Hematopoietic multipotent progenitor cell (in vitro differentiated cells): ENCODE results near the gene NIPA2. TPM values are rescaled to one million over a fixed set of nuclear protein-coding genes. Genes with fewer than 3 reads are reported as not detected.
"Not testable (repeated sequence)": the region's sequence is repeated elsewhere in the genome, so short reads cannot be mapped to it uniquely, and the experiment has no call there.

Experiments used
- DNase-seq, 3 donors: peaks; one replicate each; pipeline ENCODE4 v3.0.0-alpha.2; 2011 to 2015; ENCODE audit warnings: low read depth in 2 of 3, low spot score in 2 of 3
- total RNA-seq: library from RNA; depleted of rRNA; stranded (reverse); fragments of >200 nt; gene quantifications from one replicate; pipeline ENCODE4 v1.2.3, GENCODE V29; 2012

The NIPA2 gene
- total RNA-seq: 48.5 TPM

DNA sequence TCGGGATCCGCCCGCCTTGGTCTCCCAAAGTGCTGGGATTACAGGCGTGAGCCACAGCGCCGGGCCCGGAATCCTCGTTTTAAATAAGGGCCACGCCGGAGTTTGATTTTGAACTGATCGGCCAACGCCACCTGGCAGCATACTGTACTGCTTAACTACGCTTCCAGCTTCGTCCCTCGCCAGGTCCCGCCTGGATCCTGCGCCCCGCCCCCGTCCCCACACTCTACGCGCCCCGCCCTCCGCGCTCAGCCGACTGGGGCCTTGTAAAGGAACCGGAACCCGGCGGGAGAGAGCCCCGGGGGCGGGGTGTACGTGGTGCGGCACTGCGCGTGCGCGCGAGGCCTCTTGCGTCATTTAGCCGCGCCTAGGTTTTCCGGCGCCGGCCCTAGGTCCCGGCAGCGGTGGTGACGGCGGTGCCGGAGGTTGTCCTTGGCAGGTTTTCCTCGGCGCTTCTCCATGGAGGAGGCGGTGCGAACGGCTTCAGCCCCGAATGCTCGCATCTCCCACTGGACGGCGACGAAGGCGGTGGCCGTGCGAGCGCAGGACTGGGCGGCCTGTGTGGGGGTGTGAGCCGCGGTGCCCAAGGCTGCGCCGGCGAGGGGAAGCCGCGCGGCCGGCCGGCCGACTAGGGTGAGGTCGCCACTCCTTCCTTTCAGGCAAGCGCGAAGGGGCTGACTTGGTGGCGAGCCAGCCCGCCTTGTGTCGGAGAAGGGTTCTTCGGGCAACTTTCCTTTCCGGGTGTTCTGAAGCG lies at the start of gene NIPA2:
NIPA2 (plus strand) TSS at position 375 of the 751 bp plus-strand sequence. CDS start 13,066 bp downstream, outside the sequence.
- DNase-seq: peak; percentile 97 to 99 (median 97)

DNA sequence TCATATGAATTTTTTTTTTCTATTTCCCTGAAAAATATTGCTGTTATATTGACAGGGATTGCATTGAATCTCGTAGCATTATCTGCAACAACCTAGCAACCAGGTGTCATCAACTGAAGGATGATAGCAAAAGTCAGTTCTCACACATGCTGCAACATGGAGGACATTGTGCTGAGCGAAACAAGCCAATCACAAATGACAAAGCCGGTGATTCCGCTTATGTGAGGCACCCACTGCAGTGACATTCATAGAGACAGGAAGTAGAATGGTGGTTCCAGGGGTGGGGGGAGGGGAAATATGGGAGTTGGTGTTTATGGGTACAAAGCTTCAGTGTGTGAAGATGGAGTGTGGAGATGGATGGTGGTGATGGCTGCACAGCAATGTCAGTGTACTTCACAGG lies 44.4 kb upstream of the NIPA2 start:
- DNase-seq: no peak

DNA sequence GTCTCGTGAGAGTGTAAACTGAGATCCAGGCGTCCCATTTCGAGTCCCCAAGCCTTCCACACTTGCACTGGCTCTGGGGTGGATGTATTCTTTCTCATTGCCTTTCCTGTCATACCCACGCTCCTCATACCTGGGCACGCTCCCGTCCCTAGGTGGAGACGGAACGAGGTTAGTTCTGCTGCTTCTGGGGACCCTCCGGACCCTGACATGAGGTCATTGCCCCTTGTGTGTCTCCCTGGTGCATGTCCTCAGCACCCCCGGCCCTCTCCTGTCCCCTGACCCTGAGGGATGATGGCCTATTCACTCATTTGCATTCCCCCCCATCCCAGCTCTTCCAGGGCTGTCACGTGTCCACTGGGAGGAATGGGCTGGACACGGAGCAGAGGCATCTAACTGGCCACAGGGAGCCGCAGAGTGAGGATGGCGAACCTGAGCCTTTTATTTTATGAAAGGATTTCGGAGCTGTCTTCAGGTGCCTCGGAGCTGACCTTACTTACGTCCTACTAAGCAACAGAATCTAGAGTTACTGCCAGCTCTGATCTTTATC lies 43.8 kb upstream of the NIPA2 start:
- no peak for DNase-seq

DNA sequence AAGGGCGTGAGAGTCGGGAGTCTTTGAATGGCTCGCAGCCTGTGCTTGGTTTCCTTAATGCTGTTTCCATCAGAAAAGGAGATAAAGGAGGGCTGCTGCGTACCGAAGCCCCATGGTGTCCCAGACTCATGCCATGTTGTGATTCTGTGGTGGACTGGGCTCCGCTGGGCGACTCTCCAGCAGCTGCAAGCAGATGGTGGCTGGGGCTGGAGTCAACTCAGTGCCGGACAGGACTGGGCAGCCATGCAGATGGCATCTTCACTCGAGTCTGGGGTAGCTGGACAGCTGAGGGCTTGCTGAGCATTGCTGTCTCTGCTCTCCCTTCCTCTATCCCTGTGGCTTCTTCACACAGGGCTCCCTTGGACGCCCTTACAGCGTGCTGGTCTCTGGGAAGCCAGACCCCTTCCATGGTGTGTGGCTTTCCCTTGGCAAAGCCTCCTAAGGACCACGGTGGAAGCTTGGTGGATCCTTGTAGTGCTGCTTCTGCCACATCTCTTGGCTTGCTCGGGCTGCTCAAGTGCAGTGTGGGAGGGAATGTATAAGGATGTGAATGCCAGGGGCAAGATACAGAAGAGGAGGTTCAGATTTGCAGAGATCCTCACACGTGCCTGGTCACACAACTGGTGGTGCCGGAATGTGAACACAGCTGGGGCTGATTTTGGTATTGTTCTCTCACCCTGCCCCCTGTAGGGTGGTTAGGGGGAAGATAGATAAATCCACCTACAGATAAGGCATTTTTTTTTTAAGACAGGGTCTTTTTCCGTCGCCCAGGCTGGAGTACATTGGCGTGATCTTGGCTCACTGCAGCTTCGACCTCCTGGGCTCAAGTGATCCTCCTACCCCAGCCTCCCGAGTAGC lies 43.0 kb upstream of the NIPA2 start:
- DNase-seq: no peak

DNA sequence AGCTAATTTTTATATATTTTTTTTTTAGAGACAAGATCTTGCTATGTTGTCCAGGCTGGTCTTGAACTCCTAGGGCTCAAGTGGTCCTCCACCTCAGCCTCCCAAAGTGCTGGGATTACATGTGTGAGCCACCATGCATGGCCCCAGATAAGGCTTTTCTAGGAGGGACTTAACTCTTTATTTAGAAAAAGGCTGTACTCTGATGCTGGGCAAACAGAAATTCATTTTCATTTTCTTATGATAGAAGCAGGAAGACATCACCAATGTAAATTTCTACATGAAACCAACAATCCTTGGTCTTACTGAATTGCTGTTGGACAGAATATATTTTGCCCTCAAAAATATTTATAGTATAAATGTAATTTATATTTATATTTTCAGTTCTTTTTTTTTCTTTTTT lies 42.4 kb upstream of the NIPA2 start:
- DNase-seq: no peak

DNA sequence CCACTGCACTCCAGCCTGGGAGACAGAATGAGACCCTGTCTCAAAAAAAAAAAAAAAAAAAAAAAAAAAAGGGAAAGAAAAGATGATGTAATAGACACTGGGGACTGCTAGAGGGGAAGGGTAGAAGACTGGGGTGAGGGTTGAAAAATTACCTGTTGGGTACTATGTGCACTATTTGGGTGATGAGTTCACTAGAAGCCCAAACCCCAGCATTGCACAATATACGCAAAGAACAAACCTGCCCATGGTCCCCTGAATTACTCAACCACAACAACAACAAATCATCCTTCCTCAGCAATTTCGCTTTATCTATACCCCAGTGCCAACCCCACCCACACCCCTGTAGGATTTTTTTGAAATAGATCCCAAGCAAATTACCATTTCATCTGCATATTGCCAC lies 38.6 kb upstream of the NIPA2 start:
- no peak for DNase-seq

DNA sequence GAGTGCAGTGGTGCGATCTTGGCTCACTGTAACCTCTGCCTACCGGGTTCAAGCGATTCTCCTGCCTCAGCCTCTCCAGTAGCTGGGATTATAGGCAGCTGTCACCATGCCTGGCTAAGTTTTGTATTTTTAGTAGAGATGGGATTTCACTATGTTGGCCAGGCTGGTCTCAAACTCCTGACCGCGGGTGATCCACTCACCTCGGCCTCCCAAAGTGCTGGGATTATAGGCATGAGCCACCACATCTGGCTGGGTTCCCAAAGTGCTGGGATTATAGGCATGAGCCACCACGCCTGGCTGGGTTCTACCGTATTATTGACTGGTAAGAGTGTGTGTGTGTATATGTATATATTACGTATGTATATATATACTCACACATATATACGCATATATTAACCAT lies 35.5 kb upstream of the NIPA2 start:
- not testable (repeated sequence) for DNase-seq

DNA sequence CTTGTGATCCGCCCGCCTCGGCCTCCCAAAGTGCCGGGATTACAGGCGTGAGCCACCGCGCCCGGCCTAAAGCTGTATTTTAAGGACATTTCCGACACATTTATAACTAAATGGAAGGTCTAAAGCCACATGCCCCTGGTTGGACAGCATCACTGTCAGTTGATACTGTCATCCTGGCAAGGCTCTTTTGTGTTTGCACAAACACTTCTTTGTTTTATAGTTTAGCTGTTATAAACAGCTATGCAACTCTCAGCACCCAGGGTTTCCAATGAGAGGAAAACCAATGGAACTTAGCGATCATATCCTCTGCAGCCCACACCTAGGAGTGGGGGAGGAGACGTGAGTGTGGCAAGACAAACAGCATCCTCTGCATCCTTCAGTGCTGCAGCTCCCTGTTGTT lies 32.3 kb upstream of the NIPA2 start:
- no peak for DNase-seq

DNA sequence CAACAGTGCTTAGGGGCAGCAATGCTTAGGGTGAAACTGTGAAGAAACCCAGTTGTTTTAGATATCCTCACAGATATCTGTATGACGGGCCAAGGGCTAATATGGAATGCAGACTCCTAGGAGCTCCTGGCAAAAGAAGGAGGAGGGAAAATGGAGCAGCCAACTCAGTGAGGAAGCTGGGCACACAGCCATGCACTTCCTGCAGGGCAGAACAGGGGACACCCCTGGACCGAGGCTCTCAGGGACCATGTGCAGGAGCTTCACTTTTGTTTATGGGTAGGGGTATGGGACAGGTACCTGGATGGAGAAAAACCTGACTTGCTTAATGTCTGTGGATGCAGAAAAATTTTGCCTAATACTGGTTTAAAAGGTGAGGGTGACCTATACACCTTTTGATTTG lies 31.8 kb upstream of the NIPA2 start:
- no peak for DNase-seq

DNA sequence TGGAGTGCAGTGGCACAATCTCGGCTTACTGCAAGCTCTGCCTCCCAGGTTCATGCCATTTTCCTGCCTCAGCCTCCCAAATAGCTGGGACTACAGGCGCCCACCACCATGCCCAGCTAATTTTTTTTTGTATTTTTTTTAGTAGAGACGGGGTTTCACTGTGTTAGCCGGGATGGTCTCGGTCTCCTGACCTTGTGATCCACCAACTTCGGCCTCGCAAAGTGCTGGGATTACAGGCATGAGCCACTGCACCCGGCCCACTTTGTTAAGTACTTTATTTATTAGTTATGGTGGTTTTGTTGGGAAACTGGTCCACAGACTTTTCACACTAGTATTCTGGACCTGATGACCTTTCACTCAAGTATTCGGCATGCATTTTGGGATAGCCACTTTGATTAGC lies 30.6 kb upstream of the NIPA2 start:
- not testable (repeated sequence) for DNase-seq

DNA sequence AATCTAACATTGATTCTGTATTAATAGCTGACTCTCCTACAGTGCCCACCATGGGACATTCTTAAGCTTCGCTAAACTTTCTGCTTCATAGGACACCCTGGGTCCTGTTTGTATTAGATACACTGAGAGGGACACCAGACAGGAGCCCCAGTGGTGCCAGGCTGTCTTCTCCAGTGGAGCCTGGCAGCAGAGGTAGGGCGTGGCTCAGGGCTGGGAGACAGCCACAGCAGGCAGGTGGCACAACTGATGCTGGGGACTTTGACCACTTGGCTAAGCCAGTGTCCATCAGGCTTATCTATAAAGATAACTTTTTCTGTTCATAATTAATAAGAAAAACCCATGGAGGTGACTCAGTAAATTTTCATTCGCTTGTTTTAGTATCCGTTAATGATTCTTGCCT lies 30.2 kb upstream of the NIPA2 start:
- DNase-seq: no peak

DNA sequence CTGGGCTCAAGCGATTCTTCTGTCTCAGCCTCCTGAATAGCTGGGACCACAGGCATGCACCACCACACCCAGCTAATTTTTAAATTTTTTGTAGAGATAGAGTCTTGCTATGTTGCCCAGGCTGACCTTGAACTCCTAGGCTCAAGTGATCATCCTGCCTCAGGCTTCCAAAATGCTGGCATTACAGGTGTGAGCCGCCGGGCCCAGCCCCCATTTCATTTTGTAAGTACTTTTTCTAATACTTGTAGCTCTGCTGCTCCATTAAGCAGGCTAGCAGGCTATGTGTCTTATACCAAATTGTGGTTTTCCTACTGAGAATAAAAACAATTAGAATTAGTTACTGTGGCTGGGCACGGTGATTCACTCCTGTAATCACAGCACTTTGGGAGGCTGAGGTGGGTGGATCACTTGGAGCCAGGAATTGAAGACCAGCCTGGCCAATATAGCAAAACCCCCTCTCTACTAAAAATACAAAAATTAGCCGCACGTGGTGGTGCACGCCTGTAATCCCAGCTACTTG lies 29.6 kb upstream of the NIPA2 start:
- DNase-seq: no peak

DNA sequence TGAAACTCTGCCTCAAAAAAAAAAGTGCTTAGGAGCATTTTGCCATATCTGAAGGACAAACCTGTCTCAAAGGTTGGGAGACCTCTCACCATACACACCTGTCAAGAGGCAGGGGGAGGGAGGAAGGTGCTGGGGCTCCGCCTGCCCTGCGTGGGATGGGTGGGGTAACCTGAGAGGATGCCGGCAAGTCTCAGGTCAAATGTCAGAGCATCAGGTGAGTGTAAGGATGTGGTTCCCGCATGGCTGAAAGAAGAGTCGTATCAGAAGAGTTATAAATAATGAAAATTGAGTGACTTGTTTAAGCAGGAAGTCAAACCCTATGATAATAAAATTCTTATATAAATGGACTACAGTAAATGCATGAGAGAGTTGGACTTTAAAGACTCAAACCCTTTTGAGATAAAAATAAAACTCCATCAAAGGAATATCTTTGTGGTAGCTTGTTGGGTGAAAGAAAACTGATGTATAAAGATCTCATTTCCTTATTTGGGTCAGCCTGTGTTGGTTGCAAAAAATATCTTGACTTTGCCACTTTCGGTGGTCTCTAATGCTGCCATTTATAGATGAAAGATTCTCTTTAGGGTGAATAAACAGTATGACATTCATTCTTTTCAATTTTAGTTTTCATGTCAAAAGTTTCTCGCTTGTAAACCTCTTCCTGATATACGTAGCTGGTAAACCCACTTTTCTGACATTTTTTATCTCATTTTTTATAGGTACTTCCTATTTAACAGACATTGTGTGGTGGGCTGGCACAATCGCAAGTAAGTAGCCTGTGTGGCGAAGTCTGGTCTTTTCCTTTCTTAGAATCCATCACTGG lies 28.2 kb upstream of the NIPA2 start:
- DNase-seq: peak in 1 of 3 donors; percentile 34

DNA sequence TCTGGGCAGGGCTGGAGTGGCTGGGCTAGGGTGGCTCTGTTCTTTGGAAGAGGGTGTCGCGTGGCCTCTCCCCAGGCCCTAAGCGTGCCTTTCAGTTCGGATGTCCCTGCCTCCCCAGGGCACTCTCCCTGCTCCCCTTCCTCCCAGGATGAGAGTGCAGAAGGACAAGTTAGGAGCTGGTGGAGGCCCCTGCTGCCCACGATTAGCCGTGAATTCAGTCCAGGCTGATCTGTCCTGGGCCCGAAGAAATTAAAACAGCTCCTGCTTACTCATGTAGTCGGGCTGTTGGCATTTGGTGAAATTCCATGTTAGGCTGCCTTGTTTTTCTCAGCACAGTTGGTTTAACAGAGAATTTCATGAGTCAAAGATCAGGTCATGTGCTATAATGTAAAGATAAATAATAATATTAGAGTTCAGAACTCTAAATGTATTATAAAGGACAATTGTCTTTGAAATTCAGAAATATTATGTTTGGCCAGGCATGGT lies 27.6 kb upstream of the NIPA2 start:
- no peak for DNase-seq

DNA sequence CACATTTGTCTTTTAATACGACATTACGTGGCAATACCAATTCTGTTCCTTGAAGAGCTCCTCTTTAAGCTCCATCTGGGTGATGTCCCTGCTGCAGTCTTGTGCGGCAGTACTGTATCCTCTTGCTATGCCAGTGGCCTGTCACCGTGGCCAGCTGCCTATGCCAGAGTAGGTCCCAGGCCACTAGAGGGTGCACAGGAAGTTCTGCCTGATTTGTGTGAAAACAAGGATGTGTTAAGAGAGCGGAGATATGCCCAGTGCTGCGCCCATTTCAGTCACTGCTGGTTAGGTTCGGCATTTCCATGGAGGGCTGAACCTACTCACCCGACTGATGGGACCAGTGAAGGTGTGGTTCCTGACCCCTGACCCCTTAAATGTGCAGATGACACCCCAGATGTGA lies 26.8 kb upstream of the NIPA2 start:
- peak in 2 of 3 donors; percentile 33 to 58 for DNase-seq

DNA sequence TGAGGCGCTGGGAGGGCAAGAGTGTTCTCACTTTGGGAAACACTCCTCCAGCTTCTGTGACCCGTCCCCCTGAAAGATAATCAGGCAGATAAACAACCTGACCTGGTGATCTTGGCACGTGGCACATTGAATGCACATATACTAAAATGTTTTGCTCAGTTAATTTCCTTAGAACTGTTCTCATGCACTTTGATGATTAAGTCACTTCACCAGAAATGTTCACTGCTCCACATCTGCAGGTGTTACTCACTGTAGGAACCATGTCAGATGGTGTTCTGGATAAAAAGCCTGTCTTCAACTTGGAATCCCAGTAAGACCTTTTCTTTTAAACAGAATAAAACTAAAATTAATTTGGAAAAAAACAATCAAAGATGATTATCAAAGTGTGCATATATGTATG lies 24.6 kb upstream of the NIPA2 start:
- DNase-seq: no peak

DNA sequence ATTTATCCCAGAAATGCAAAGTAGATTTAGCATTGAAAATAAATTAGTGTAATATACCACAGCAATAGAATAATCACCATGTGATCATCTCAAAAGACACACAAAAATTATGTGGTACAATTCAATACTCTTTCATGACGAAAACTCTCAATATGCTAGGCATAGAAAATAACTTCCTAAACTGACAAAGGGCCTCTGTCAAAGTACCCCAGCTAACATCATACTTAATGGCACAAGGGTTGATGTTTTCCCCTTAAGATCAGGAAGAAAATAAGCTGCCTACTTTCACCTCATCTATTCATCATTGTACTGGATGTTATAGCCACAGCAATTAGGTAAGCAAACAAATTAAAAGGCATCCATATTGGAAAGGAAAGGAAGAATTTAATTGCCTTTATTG lies 22.7 kb upstream of the NIPA2 start:
- no peak for DNase-seq

DNA sequence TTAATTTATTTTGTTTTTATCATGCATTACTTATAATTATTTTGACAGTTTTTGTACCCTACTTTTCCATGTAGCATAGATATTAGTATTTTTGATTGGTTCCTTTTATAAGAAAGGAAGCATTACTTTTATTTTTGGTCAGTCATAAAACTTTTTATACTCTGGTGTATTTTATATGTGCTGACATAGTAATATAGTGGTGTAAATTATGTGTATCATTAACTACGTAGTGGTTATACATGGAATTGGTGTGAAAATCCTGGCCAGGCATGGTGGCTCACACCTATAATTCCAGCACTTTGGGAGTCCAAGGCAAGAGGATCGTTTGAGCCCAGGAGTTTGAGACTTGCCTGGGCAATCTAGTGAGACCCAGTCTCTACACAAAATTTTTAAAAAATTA lies 18.8 kb upstream of the NIPA2 start:
- DNase-seq: no peak

DNA sequence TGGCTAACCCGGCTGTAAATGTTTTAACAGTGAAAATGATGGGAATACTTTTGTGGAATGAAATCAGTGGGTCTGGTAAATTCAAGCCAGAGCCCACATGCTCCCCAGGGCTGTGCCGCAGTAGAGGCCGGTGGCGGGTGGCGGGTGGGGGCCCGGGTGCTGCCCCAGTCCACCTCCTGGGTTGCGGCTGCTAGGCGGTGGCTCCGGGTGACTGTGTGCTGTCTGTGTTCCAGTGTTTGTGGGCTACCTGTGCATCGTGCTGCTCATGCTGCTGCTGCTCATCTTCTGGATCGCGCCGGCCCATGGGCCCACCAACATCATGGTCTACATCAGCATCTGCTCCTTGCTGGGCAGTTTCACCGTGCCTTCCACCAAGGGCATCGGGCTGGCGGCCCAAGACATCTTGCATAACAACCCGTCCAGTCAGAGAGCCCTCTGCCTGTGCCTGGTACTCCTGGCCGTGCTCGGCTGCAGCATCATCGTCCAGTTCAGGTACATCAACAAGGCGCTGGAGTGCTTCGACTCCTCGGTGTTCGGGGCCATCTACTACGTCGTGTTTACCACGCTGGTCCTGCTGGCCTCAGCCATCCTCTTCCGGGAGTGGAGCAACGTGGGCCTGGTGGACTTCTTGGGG lies 14.9 kb upstream of the NIPA2 start:
- DNase-seq: no peak

DNA sequence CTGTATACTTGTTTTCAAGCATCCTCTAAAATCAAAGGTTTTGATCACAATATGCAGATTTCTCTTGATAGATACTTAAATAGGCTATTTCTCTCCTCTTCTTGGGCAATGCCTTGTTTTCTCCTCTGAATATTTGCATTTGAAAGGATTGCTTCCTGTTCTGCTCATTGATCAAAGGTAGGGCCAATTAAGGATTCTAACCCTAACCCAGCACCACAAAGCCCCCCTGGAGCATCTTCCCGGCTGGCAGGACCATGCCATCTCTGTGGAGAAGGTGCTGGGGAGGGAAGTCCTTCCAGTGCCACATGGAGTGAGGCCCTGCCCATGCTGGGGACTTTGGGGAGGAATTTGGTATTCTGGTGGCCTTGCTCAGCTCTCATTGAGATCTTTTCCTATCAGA lies 11.3 kb upstream of the NIPA2 start:
- no peak for DNase-seq
